Dermis blood vessel endothelial cell (primary cell): ENCODE measurements around the gene PRODH2. TPM values are rescaled to one million over a fixed set of nuclear protein-coding genes. Genes with fewer than 3 reads are reported as not detected.

Experiments
- DNase-seq: peaks from one replicate; pipeline ENCODE4 v3.0.0; 2010
- total RNA-seq: library from RNA; depleted of rRNA; stranded (reverse); fragments of >200 nt; gene quantifications from 2 replicates; pipeline ENCODE4 v1.2.3, GENCODE V29; 2014

PRODH2 gene
- total RNA-seq, 1 donor from 2014 or later: not detected

DNA sequence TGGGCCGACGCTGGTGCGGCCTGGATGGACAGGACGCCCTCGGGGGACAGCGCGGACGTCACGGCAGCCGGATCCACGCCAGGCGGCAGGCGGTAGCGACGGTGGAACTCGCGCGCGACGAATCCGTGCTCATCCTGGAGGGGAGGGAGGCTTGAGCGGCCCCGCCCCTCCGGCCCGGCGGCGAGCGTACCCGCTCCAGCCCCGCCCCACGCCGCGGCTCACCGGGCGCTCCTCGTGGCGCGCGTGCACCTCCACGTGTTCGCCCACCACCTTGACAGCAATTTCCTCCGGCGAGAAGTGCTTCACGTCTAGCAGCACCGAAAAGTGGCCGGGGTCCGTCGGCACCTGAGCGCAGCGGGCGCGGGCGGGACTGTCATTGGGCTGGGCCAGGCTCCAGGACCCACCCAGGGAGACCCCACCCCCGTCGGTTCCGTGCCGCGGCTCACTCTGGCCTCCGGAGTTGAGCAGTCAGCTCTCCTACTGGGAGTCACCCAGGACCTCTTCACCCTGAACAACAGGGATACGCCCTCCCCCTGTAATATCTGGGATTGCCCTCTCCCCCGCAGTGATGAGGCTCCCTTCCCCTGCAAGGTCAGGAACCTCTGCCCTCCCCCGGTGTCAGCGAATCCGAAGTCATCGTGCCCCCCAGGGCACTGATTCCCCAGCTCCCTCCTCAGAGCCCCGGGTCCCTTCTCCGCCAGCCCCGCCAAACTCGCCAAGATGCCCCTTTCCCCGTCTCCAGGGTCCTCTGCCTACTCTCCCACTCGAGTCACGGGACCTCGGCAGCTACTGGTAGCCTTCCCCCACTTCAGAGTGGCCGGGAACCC, 56.9 kb downstream of the PRODH2 start:
- DNase-seq: peak; percentile 12

DNA sequence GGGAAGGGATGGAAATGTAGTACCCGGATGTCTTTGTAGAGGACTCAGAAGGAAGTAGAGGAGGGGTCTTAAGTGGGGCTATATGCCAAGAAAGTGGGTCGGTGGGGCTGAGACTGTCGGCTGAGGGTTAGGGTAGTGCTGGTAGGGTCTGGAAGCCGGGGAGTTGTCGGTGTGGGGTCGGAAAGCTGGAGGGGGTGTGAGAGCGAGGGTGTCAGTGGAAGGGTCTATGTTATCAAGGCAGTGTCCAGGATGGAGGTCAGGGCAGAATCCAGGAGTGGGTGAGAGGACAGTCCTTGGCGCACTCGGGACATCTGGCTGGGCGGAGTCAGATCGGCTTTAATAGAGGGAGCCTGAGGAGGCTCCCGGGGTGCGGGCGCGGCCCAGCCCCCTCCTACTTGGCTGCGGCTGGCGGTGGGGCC, 57.5 kb downstream of the PRODH2 start:
- DNase-seq: no peak

DNA sequence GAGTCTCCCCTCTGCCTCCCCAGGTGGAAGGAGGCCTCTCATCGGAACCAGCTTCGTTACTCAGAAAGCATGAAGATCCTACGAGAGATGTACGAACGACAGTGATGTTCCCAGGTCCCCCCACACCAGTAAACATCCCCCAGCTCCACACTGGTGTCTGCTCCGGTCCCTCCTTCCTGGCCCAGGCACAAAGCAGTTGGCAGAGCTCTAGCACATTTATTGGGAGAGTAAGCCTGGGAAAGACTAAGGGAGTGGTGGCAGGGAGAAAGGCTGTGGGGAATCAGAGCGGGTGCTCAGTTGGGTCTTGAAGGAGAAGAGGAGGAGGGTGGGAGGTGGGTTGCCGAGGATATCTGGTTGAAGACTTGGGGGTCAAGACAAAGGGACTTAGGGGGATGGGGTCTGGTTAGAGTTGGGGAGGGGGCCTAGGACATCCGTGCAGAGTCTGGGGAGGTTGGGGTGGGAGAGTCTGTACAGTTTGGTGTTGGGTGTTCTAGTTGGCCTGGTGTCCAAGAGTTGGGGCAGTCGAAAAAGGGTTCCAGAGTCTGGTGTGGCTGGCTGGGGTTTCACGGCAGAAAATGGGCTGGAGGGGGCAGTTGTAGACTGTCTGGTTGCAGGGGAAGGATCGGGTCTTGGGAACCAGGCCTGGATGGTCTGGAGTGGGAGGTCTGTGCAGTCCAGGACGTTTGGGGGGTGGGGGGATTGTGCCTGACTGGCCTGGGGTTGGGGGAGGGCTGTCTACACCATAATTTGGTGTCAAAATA, 58.1 kb downstream of the PRODH2 start:
- DNase-seq: no peak

DNA sequence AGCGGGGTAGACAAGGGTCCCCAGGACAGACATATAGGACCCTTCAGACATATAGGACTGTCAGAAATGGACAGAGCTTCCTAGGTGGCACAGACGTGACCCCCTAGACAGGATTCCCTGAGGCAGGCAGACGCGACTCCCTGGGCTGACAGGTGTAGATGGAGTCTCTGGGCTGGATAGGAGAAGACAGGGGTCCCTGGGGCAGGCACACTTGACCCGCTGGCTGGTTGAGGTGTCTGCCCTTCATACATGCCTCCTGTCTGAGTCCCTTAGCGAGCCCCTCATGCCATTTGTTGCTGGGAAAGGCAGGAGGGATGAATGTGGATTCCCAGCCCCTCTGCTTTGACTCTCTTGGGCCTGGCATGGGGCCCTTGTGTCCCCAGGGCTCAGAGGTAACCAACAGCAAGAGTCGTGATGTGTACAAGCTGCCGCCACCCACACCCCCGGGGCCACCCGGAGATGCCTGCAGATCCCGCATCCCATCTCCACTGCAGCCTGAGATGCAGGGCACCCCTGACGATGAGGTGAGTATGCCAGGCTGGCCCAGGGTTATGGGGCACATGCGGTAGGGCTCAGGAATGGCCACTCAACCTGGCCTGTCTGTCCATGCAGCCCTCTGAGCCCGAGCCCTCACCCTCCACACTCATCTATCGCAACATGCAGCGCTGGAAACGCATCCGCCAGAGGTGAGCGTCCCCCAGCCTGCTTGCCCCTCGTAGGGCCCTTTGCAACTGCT, 58.8 kb downstream of the PRODH2 start:
- DNase-seq: no peak

DNA sequence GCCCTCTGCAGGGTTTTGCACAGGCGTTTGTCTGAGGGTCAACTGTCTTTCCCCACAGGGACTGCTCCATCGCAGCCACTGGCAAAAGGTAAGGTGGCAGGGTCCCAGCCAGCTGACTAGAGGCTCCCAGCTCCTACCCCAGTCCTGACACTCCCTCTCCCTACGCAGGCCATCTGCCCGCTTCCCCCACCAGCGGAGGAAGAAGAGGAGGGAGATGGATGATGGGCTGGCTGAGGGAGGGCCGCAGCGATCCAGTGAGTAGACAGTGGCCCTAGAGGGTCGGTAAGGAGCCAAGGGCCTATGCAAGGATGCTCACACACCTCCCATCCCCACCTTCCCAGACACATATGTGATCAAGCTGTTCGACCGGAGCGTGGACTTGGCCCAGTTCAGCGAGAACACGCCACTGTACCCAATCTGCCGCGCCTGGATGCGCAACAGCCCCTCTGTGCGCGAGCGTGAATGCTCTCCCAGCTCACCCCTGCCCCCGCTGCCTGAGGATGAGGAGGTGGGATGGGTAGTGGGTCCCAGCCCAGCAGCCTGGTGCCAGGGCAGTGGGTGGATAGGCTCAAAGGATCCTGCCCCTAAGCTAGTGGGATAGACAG, 59.8 kb downstream of the PRODH2 start:
- no peak for DNase-seq

DNA sequence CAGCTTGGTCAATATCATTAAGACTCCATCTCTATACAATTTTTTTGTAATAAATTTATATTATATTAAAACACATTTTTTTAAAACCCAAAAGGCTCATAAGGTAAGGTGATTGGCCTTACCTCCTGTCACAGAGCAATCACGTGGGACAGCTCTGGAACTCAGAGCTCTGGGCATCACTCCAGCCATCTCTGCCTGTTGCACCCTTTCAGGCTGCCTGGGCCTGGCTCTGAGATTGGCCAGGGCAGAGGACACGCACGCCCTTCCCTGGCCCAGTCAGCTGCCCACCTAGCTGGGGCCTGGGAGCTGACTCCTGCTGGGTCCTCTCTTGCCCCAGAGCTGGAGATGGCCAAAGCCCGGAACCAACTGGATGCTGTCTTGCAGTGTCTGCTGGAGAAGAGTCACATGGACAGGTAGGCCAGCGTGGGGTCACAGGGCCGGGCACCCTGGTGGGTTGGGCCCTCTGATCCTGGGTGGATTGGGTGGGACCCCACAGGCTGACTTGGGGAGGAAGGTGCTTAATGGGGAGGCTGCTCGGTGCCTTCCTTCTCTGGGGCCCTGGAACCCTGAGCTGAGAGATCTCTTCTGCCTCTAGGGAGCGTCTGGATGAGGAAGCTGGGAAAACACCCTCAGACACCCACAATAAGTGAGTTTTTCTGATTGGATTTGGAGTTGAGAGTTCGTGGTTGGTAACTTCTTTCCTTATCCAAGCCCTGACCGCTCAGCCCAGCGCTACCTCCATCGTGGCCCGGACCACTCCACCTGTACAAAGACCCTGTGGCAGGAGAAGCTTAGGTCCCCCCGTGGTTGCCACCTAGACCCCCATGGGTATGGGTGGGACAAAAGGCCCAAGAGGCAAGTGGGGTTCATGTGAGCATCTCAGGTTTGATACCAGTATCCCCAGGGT, 60.6 kb downstream of the PRODH2 start:
- DNase-seq: no peak

DNA sequence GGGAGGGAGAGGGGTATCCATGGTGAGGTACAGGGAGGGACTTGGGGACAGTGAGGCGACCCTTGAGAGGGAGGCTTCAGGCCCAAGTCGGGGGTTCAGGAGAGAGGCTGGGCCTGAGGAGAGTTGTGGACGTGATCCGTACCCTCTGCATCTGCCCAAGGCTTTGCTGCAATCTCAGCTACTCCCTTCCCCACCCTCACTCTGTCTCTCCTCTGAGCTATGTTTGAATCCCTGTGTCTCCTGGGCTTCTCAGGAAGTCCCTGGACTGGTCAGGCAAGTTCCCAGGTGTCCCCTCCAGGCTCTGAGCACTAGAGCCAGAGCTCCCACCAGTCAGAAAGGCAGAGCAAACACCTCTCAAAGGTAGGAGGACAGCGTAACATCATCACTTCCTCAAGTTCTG, 62.5 kb downstream of the PRODH2 start:
- no peak for DNase-seq

Other genes starting within 250 kb of the PRODH2 start
- gene ATP4A, start 249.2 kb downstream of the PRODH2 start, total RNA-seq: not detected in 2 replicates
- not detected in 2 replicates for gene PMIS2, start 226.7 kb downstream of the PRODH2 start, total RNA-seq
- gene HAUS5, start 200.1 kb downstream of the PRODH2 start, total RNA-seq: 4.8 and 11.1 TPM in 2 replicates
- 45.4 and 47.6 TPM in 2 replicates for gene RBM42, start 183.8 kb downstream of the PRODH2 start, total RNA-seq
- 0.09 and 0.17 TPM in 2 replicates for gene ETV2, start 171.1 kb downstream of the PRODH2 start, total RNA-seq
- 236 and 493 TPM in 2 replicates for gene COX6B1, start 164.5 kb downstream of the PRODH2 start, total RNA-seq
- 0.09 TPM in 1 of 2 replicates, not detected in the other for gene UPK1A, start 146.3 kb downstream of the PRODH2 start, total RNA-seq
- gene ZBTB32, start 108.3 kb downstream of the PRODH2 start, total RNA-seq: not detected in 2 replicates
- 7.3 and 15.4 TPM in 2 replicates for gene KMT2B, start 94.8 kb downstream of the PRODH2 start, total RNA-seq
- 1.9 and 2.2 TPM in 2 replicates for gene IGFLR1, start 70.4 kb downstream of the PRODH2 start, total RNA-seq
- gene U2AF1L4, start 67.4 kb downstream of the PRODH2 start, total RNA-seq: 2.9 and 7.8 TPM in 2 replicates
- gene PSENEN, start 67.2 kb downstream of the PRODH2 start, total RNA-seq: 15.1 and 16.1 TPM in 2 replicates
- 4.7 and 8.2 TPM in 2 replicates for gene LIN37, start 64.3 kb downstream of the PRODH2 start, total RNA-seq
- gene HSPB6, start 55.8 kb downstream of the PRODH2 start, total RNA-seq: 0.17 and 1.2 TPM in 2 replicates
- gene PROSER3, start 54.7 kb downstream of the PRODH2 start, total RNA-seq: 3.3 and 3.7 TPM in 2 replicates
- 4.7 and 4.8 TPM in 2 replicates for gene ARHGAP33, start 37.3 kb downstream of the PRODH2 start, total RNA-seq
- not detected in 2 replicates for gene NPHS1, start 39.7 kb upstream of the PRODH2 start, total RNA-seq
- gene KIRREL2, start 44.1 kb upstream of the PRODH2 start, total RNA-seq: not detected in 2 replicates
- 1.9 and 2.5 TPM in 2 replicates for gene APLP1, start 55.7 kb upstream of the PRODH2 start, total RNA-seq
- gene NFKBID, start 87.7 kb upstream of the PRODH2 start, total RNA-seq: 2.7 and 3.2 TPM in 2 replicates
- 0.19 TPM in 1 of 2 replicates, not detected in the other for gene HCST, start 89.7 kb upstream of the PRODH2 start, total RNA-seq
- gene TYROBP, start 95.5 kb upstream of the PRODH2 start, total RNA-seq: not detected in 2 replicates
- 3.6 and 3.7 TPM in 2 replicates for gene LRFN3, start 123.5 kb upstream of the PRODH2 start, total RNA-seq
- gene SDHAF1, start 182.3 kb upstream of the PRODH2 start, total RNA-seq: 10.1 and 19.6 TPM in 2 replicates
- 0.17 TPM in 1 of 2 replicates, not detected in the other for gene SYNE4, start 196.0 kb upstream of the PRODH2 start, total RNA-seq
- gene ALKBH6, start 201.4 kb upstream of the PRODH2 start, total RNA-seq: 12.3 and 15.3 TPM in 2 replicates
- gene CLIP3, start 220.0 kb upstream of the PRODH2 start, total RNA-seq: 6.7 and 7.8 TPM in 2 replicates
- gene THAP8, start 241.4 kb upstream of the PRODH2 start, total RNA-seq: 1.6 and 2.6 TPM in 2 replicates
- 2.2 and 8.0 TPM in 2 replicates for gene WDR62, start 242.1 kb upstream of the PRODH2 start, total RNA-seq